ENCODE measurements around the gene PTMA.

DNA sequence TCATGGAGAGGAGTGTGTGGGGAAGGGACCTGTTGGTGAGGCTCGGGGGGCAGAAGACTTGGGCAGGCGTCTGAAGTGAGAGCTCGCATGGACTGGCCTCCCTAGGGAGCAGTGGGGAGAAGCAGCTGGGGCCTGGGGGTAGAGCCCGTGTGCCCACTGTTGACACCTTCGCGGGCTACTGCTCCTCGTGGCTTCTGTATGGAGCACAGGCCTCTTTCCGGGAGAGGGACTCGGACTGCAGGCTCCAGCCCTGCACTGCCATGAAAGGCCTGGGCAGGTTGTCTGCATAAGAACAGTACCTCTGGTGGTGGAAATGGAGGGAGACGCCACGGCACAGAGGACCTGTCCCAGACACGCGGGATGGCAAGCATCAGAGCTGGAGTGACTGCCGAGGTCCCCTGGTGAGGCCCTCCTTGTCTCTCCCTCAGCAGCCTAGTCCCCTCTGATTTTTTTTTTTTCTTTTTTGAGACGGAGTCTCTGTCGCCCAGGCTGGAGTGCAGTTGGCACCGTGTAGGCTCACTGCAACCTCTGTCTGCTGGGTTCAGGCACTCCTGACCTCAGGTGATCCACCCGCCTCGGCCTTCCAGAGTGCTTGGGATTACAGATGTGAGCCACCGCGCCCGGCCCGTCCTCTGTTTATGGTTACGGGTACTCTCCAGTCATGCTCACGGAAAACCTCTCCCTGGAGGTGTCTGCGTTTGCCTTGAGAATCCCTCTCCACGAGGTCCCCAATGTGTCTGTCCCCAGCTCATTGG lies 44.7 kb upstream of the PTMA start:
- TF ChIP-seq ZNF274 (IDR thresholded peaks at IDR 0.05; ENCODE audit: low read depth, low read length) (no peak), YY1 (IDR thresholded peaks at IDR 0.05; ENCODE audit: insufficient read depth, insufficient read length) (no peak), SUZ12 (IDR thresholded peaks at IDR 0.05; ENCODE audit: extremely low read depth, insufficient read depth, insufficient read length) (no peak)
